NCI-H748 (cell line): ENCODE data around the gene KNDC1.
A peak's percentile ranks its signal among the peaks of the same experiment; 100 is the strongest.
"Not testable (repeated sequence)": the region's sequence is repeated elsewhere in the genome, so short reads cannot be mapped to it uniquely, and the experiment has no call there.

ENCODE experiments used
- DNase-seq: peaks from one replicate; lab custom pipeline; 2025; ENCODE audit not compliant: unreplicated experiment; lab: John Stamatoyannopoulos, UW

The KNDC1 gene

GRCh38 chr10:133218891-133219290, 58.9 kb downstream of the KNDC1 start:
- no peak for DNase-seq

GRCh38 chr10:133219782-133220181, 59.8 kb downstream of the KNDC1 start:
- DNase-seq: no peak

GRCh38 chr10:133221331-133221730, 61.3 kb downstream of the KNDC1 start:
- DNase-seq: no peak

DNA sequence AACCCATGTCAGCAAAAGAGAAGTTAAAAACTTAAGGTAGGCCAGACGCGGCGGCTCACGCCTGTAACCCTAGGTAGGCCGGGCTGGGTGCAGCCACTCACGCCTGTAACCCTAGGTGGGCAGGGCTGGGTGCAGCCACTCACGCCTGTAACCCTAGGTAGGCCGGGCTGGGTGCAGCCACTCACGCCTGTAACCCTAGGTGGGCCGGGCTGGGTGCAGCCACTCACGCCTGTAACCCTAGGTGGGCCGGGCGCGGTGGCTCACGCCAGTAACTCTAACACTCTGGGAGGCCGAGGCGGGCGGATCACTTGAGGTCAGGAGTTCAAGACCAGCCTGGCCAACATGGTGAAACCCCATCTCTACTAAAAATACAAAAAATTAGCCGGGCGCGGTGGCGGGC, 61.7 kb downstream of the KNDC1 start:
- not testable (repeated sequence) for DNase-seq

GRCh38 chr10:133224076-133224475, 64.1 kb downstream of the KNDC1 start:
- DNase-seq: no peak

GRCh38 chr10:133224756-133225372, 64.8 kb downstream of the KNDC1 start:
- no peak for DNase-seq

DNA sequence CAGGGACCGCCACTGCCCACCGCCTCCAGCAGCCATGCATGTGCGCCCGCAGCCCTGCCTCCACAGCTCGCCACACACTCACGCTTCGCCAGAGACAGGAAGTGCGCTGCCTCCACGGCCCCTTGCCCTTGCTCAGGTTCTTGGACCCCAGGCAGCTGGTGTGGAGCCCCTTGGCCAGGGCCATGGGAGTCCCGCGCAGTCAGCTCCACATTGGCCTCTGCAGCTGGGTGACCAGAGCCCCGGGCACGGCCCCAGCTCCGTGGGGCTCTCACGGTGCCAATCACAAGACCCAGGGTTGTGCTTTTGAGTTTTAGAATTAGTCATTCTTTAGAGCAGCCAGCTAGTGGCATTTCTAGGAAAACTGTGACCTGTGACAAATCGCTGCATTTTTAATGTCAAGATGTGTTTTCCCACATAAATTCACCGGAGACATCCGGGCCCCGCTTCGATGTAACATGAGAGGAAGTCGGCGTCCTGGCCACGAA, 65.7 kb downstream of the KNDC1 start:
- DNase-seq: no peak

DNA sequence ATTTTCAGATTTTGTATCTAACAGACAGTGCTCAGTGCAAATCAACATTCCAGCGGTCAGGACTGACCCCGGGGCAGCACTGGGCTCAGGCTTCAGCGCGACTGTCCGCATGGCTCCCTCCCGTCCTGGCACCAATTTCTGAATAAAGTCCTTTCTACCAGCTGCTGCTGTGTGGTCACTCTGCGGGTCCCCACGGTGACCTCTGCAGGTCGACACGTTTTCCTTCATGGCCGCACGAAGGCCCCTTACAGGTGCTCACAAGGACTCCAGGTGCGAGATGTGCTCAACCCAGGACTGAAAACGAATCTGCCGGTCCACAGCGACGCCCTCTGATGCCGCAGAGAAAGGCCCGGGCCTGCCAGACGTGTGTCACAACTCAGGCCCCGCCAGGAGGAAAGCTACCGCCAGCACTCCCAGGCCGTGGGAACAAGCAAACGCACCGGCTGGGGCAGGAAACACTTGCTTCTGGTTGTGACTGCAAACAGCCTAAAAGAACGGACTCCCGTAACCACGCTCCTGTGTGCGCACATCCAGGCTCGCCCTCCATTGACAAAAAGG, 66.3 kb downstream of the KNDC1 start:
- DNase-seq: no peak

GRCh38 chr10:133227256-133227655, 67.2 kb downstream of the KNDC1 start:
- DNase-seq: no peak

DNA sequence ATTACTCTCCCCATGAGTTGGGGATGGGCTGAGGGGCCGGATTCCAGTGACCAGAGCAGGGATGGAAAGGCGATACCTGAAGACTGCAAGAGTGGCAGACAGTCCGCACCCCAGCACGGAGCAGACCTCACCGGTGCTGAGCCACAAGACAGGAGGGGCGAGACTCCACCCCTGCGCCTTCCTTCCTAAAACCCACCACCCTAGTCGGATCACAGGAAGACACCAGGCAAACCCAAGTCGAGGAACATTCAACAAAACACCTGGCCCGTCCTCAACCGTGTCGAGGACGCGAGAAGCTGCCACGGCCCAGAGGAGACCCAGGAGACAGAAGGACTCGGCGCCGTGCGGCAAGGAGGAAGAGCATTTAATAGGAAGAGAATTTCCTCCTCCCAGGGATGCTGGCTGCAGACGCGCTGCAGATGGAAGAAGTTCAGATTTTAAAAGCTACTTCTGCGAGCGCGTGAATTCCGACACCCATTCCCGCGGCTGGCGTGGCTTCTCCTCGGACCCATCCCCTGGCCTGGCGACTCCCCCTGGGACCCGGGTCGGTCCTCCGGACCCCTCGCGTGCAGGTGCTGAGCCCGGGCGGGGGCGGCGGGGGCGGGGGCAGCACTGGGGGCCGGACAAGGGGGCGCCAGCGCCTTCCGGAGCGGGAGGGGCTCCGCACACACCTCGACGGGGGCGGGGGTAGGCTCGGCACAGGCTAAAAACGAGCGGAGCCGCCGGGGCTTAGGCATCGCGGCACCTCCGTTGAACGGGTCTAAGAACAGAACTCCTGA, 69.4 kb downstream of the KNDC1 start:
- no peak for DNase-seq

DNA sequence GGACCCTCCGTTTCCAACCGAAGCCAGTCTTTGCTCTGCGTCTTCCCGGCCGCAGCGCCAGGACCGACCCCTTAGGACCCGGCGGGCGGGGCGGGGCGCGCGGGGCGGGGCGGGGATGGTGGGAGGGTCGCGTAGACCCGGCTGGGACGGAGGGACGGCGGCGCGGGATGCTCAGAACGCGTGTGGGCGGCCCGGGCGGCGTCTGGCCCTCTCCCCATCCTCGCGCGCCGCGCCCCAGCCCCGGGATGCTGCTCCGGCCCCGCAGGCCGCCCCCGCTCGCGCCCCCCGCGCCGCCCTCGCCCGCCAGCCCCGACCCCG, 70.0 kb downstream of the KNDC1 start, which contains the start of gene UTF1:
Gene UTF1 (plus strand): TSS at position 174 of the 318 bp plus-strand sequence. CDS start 72 bp downstream, at position 246.
- no peak for DNase-seq

DNA sequence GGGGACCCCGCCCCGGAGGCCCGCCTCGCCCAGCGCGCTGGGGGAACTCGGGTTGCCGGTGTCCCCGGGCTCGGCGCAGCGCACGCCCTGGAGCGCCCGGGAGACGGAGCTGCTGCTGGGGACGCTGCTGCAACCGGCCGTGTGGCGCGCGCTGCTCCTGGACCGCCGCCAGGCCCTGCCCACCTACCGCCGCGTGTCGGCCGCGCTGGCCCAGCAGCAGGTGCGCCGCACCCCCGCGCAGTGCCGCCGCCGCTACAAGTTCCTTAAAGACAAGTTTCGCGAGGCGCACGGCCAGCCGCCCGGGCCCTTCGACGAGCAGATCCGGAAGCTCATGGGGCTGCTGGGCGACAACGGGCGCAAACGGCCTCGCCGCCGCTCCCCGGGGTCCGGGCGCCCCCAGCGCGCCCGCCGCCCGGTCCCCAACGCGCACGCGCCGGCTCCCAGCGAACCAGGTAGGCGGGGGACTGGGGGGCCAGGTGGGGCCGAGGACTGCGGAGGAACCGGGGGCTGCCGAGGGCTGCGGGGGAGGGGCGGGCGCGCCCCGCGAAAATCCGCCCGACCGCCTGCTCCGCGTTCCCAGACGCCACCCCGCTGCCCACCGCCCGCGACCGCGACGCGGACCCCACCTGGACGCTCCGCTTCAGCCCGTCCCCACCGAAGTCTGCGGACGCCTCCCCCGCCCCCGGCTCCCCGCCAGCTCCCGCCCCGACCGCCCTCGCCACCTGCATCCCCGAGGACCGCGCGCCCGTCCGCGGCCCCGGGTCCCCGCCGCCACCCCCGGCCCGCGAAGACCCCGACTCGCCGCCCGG, 70.6 kb downstream of the KNDC1 start:
- DNase-seq: peak; percentile 57

DNA sequence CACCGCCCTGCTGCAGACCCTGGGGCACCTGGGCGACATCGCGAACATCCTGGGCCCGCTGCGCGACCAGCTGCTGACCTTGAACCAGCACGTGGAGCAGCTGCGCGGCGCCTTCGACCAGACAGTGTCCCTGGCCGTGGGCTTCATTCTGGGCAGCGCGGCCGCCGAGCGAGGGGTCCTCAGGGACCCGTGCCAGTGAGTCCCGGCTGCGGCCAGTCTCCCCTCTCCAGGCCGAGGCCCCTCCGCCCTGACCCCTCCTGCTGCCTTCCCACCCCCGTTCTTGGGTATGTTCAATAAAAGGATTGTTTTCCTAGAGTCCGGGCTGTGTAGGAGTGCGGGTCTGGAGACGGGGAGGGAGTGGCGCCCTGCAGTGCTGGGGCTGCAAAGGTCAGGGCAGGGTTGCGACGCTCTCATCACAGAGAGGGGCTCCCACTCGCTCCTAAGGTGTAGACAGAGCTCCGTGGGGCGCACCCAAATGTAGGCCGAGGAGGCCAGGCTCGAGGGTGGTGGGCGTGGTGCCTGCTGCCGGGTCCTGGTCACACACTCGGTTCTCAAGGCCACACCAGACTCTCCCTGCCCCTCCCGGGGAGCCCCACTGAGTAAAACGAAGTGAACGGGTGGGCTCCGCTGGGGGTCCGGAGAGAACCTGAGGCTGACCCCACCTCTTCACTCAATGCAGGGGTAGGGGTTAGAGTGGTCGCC, 71.4 kb downstream of the KNDC1 start:
- no peak for DNase-seq

DNA sequence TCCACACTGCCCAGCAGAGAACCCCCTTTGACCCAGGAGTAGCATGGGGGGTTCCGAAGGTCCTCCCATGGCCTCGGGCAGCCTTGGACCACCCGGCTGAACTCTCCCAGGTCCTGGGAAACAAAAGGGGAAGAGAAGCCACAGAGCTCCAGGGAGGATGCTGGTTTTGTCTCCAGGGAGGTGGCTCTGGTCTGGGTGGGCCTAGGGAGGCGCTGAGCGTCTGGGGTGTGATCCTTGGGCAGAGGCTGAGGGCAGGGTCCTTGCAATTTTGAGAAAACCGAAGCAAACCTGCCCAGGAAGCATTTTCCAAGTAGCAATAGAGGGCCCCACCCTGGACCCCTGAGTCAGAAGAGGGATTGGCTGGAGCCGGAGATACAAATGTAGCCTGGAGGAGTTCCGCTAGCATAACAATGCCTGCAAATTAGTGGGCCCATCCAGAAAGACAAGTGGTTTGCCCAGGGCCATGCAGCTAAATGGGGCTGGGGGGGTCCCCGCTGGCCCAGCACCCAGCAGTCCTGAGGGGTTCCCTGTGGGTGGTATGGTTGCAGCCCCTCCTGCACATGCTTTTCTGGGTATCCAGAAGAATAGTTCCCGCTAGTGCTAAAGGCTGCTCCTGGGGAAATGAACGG, 72.0 kb downstream of the KNDC1 start:
- DNase-seq: no peak

- not testable (repeated sequence) for DNase-seq
Measured at GRCh38 chr10:133234796-133235195, 74.8 kb downstream of the KNDC1 start.

DNA sequence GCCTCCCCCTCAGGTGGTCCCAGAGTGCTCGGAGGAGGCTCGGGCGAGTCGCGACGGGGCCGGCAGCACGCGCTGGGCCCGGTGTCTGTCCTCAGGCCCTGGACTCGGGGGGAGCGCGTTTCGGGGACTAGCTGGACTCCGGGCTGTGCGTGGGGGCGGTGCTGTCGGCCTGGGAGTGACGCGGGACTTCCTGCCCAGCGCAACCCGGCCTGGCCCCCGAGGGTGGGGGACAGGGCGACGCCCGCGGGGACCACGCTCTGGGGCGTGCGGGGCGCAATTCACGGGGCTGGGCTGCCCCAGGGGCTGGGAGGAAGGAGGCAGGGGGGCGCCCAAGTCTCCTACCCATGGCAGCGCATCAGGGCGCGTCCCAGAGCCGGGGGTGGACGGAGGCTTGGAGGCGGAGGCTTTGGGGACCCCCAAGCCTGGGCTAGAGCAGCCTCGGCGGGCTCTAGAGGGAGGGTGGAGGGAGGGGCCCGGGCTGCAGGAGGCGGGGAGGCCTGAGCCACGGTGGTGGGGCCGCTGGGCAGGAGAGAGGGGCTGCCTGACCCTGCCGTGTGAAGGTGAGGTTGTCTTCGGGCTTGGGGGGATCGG, 75.3 kb downstream of the KNDC1 start:
- no peak for DNase-seq

- no peak for DNase-seq
Measured at GRCh38 chr10:133235932-133236331, 75.9 kb downstream of the KNDC1 start.

- DNase-seq: no peak
Measured at GRCh38 chr10:133236401-133237240, 76.6 kb downstream of the KNDC1 start.

DNA sequence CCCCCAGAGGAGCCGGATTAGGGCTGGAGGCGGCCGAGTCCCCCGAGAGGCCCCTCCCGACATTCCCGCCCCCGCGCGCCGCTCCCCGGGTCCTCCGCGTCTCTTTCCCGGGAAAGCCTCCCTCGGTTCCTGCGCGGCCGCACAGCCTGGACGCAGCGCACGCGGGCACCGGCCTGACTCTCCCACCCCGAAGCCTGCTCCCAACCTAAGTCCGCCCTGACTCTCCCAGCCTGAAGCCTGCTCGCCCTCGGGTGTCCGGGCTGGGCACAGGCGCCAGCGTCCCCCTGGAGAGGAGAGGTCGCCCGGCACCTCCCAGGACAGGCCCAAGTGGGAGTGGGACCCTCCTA, 77.2 kb downstream of the KNDC1 start:
- DNase-seq: no peak
